ENCODE results near the gene AQP1.

DNA sequence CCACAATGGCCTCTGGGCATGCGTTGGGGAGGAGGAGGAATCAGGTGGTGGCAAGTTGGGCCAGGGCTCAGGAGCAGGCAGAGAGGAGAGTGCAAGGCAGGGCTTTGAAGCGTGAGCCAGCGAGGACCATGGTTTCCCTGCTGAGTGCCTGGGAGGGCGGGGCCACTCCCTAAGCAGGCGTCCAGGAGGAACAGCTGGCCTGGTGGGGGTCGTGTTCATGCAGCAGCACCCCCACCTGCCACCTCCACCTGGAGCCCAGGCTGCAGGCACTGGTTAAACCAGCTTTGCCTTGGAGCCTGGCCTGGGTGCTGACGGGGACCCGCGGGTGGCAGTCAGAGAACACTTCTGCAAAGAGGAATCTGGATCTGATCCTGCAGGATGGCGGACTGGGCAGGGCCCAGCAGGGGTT lies 24.2 kb upstream of the AQP1 start:
- TF ChIP-seq TAF1 (IDR thresholded peaks at IDR 0.05; ENCODE audit: low read depth) (no peak), CTCF (IDR thresholded peaks at IDR 0.05; ENCODE audit: poor library complexity, severe bottlenecking) (no peak), EZH2 (IDR thresholded peaks at IDR 0.05; ENCODE audit: borderline replicate concordance, insufficient read depth, low read length, poor library complexity, severe bottlenecking) (no peak), EP300 (conservative IDR thresholded peaks at IDR 0.05; ENCODE audit: poor library complexity, severe bottlenecking) (no peak), POLR2AphosphoS5 (IDR thresholded peaks at IDR 0.05) (no peak), REST (IDR thresholded peaks at IDR 0.05; ENCODE audit: borderline replicate concordance) (no peak), RAD21 (conservative IDR thresholded peaks at IDR 0.05) (no peak)
